Esophagus muscularis mucosa (tissue), 4 donors: ENCODE results near the gene EGFL8. TPM values are rescaled to one million over a fixed set of nuclear protein-coding genes. Genes with fewer than 3 reads are reported as not detected.

ENCODE experiments used
- DNase-seq: peaks from one replicate; pipeline ENCODE4 v3.0.0-alpha.2; 2017; ENCODE audit errors: extremely low spot score
- H3K27ac ChIP-seq, 4 donors: fragments of 200-600 bp; sonication (generic); replicated peaks in 1 of 4; 1 replicate in 3 of 4; 2 replicates in 1 of 4; pipeline ENCODE4 v1.5.1; 2016 to 2019; ENCODE audit warnings: mild to moderate bottlenecking in 1 of 4
- H3K27me3 ChIP-seq, 4 donors: fragments of 200-600 bp; sonication (generic); one replicate each; pipeline versions ENCODE4 v1.5.1 to v1.6.0; 2016 to 2019
- H3K36me3 ChIP-seq, 4 donors: fragments of 200-600 bp; sonication (generic); one replicate each; pipeline ENCODE4 v1.5.1; 2016 to 2019
- H3K4me1 ChIP-seq, 4 donors: fragments of 200-600 bp; sonication (generic); one replicate each; pipeline ENCODE4 v1.5.1; 2016 to 2019
- H3K4me3 ChIP-seq, 4 donors: fragments of 200-600 bp; sonication (generic); 1 replicate in 2 of 4; 2 replicates in 2 of 4; pipeline ENCODE4 v1.5.1; 2016 to 2019; ENCODE audit warnings: mild to moderate bottlenecking in 4 of 4, moderate library complexity in 1 of 4
- H3K9me3 ChIP-seq, 4 donors: fragments of 200-600 bp; sonication (generic); 1 replicate in 3 of 4; 2 replicates in 1 of 4; pipeline ENCODE4 v1.5.1; 2016 to 2019
- CTCF ChIP-seq, 3 experiments: fragments of 200-600 bp in 2 of 3; fragments of 450-650 bp in 1 of 3; sonication (generic) in 2 of 3; IDR thresholded peaks; one replicate each; pipeline ENCODE4 v1.5.1; 2017 to 2019; ENCODE audit warnings: antibody characterized with exemption in 3 of 3, mild to moderate bottlenecking in 2 of 3, moderate library complexity in 1 of 3
- EP300 ChIP-seq: sonication (generic); formaldehyde crosslinking; IDR thresholded peaks from one replicate; pipeline ENCODE4 v1.6.1; 2017; ENCODE audit warnings: antibody characterized with exemption
- POLR2A ChIP-seq: fragments of 450-650 bp; IDR thresholded peaks from one replicate; pipeline ENCODE4 v1.6.1; 2017; ENCODE audit warnings: antibody characterized with exemption, moderate library complexity, mild to moderate bottlenecking, low read depth
- POLR2AphosphoS5 ChIP-seq, 2 donors: sonication (generic); formaldehyde crosslinking; IDR thresholded peaks; one replicate each; pipeline ENCODE4 v1.6.1; 2017; ENCODE audit warnings: antibody characterized with exemption in 2 of 2
- WGBS: methylation state at CpG from one replicate; pipeline ENCODE4 v1.1.5; 2018; 5-methylcytosine and 5-hydroxymethylcytosine counted together
- intact Hi-C: fragments of 100-400 bp; cut with DNase I; formaldehyde crosslinking; loops from one replicate; pipeline ENCODE4 v1.15.1; 2023
- total RNA-seq, 4 donors: library from RNA; depleted of rRNA; stranded (reverse); fragments of >200 nt; gene quantifications; one replicate each; pipeline versions ENCODE4 v1.1.0 to v1.2.1, GENCODE V29; 2016

Gene EGFL8
- total RNA-seq, 4 donors from 2014 or later: 8.1 to 20.7 (median 13.9) TPM

GRCh38 chr6:32194825-32195651 lies 30.6 kb downstream of the EGFL8 start:
- DNase-seq: no peak
- H3K9me3 ChIP-seq: no peaks in the 10 kb centered on the region
- peak; percentile 84 for TF ChIP-seq POLR2A
- no peak for TF ChIP-seq EP300
- TF ChIP-seq CTCF (IDR thresholded peaks at IDR 0.05): peak; percentile 44 to 64 (median 47)
- peak; percentile 85 to 89 for TF ChIP-seq POLR2AphosphoS5 (IDR thresholded peaks at IDR 0.05)
- peak overlapping the region; percentile 89 to 100 (median 94) for H3K27ac ChIP-seq
- H3K4me3 ChIP-seq: peak overlapping the region; percentile 53 to 95 (median 74)
- peaks cover 0 to 19% (median 0%) of the 10 kb centered on the region in 4 donors for H3K36me3 ChIP-seq
- 21% methylated on average over 12 of the region's 15 CpGs for WGBS
- peaks cover 47 to 58% (median 52%) of the 10 kb centered on the region in 4 donors for H3K4me1 ChIP-seq
- H3K27me3 ChIP-seq: no peaks in the 10 kb centered on the region
- intact Hi-C loops: loop anchor here (5.0 kb wide), 2 partner anchors 47 to 782 kb away; no protein-coding TSS in a partner anchor

GRCh38 chr6:32195652-32195901 lies 31.2 kb downstream of the EGFL8 start:
- H3K36me3 ChIP-seq: peaks cover 0 to 22% (median 0%) of the 10 kb centered on the region in 4 donors
- intact Hi-C loops: loop anchor here (5.0 kb wide), 2 partner anchors 47 to 782 kb away; no protein-coding TSS in a partner anchor
- H3K4me3 ChIP-seq: peak overlapping the region; percentile 65 to 95 (median 78)
- peaks cover 0 to 1% (median 0%) of the 10 kb centered on the region in 4 donors for H3K27me3 ChIP-seq
- peak; percentile 100 for DNase-seq
- TF ChIP-seq POLR2A (no peak), POLR2AphosphoS5 (IDR thresholded peaks at IDR 0.05) (no peak), CTCF (IDR thresholded peaks at IDR 0.05) (peak; percentile 17 to 54 (median 53))
- peaks cover 44 to 55% (median 49%) of the 10 kb centered on the region in 4 donors for H3K4me1 ChIP-seq
- WGBS: 0% methylated on average over 6 of the region's 25 CpGs
- no peaks in the 10 kb centered on the region for H3K9me3 ChIP-seq
- H3K27ac ChIP-seq: peak overlapping the region; percentile 94 to 100 (median 96)

GRCh38 chr6:32195902-32196681 lies 31.7 kb downstream of the EGFL8 start:
- DNase-seq: peak; percentile 97
- Histone ChIP-seq H3K4me3 (peak overlapping the region; percentile 65 to 95 (median 78)), H3K27me3 (peaks cover 0 to 6% (median 0%) of the 10 kb centered on the region in 4 donors), H3K9me3 (no peaks in the 10 kb centered on the region), H3K36me3 (peaks cover 0 to 27% (median 0%) of the 10 kb centered on the region in 4 donors), H3K4me1 (peaks cover 39 to 49% (median 43%) of the 10 kb centered on the region in 4 donors), H3K27ac (peak overlapping the region; percentile 94 to 100 (median 96))
- TF ChIP-seq EP300 (peak; percentile 77), POLR2AphosphoS5 (IDR thresholded peaks at IDR 0.05) (peak; percentile 94 to 100), POLR2A (peak; percentile 98), CTCF (IDR thresholded peaks at IDR 0.05) (no peak)
- WGBS: 0% methylated on average over 16 of the region's 58 CpGs
- intact Hi-C loops: loop anchor here (5.0 kb wide), 2 partner anchors 46 to 781 kb away; no protein-coding TSS in a partner anchor

- peaks cover 32 to 42% (median 35%) of the 10 kb centered on the region in 4 donors for H3K4me1 ChIP-seq
- peak overlapping the region; percentile 94 to 100 (median 96) for H3K27ac ChIP-seq
- 25% methylated on average over 25 of the region's 28 CpGs for WGBS
- TF ChIP-seq POLR2AphosphoS5 (IDR thresholded peaks at IDR 0.05): no peak
- no peak for TF ChIP-seq CTCF (IDR thresholded peaks at IDR 0.05)
- peak overlapping the region; percentile 65 to 95 (median 78) for H3K4me3 ChIP-seq
- H3K27me3 ChIP-seq: peaks cover 0 to 15% (median 0%) of the 10 kb centered on the region in 4 donors
- no peaks in the 10 kb centered on the region for H3K9me3 ChIP-seq
- H3K36me3 ChIP-seq: peaks cover 0 to 36% (median 0%) of the 10 kb centered on the region in 4 donors
- intact Hi-C loops: loop anchor here (5.0 kb wide), 2 partner anchors 45 to 780 kb away; no protein-coding TSS in a partner anchor
- no peak for DNase-seq
Measured at GRCh38 chr6:32196682-32197616, 32.6 kb downstream of the EGFL8 start.
